ENCODE measurements around the gene MCOLN1.

MCOLN1 gene

DNA sequence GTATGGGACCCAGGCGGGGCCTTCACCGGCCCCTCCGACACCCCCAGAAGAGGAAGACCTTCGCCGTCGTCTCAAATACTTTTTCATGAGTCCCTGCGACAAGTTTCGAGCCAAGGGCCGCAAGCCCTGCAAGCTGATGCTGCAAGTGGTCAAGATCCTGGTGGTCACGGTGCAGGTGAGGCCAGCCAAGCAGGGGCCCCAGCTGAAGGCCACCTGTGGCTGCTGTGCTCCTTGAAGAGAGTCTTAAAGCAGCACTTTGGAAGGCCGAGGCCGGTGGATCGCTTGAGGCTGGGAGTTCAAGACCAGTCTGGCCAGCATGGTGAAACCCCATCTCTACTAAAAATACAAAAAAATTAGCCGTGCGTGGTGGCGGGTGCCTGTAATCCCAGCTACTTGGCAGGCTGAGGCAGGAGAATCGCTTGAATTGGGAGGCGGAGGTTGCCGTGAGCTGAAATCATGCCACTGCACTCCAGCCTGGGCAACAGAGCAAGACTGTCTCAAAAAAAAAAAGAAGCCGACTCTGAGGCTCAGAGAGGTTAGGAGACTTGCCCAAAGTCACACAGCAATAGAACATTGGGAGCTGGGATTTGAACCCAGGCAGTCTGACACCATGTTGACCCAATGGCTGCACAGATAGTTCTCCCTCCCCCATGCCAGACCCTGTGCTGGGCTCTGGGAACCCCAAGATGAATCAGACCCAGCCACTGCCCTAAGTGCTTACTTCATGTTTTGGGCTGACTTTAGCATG lies 2.7 kb downstream of the MCOLN1 start:
- Mint-ChIP-seq H3K4me1 (ENCODE audit: low read depth) (peaks cover 5% of the 10 kb centered on the region), H3K4me3 (no peak overlapping the region), H3K27ac (no peak overlapping the region), H3K9me3 (no peaks in the 10 kb centered on the region), H3K27me3 (ENCODE audit: low read depth) (no peaks in the 10 kb centered on the region), H3K36me3 (ENCODE audit: low read depth) (no peaks in the 10 kb centered on the region)
- no peak for DNase-seq (ENCODE audit: low spot score)

DNA sequence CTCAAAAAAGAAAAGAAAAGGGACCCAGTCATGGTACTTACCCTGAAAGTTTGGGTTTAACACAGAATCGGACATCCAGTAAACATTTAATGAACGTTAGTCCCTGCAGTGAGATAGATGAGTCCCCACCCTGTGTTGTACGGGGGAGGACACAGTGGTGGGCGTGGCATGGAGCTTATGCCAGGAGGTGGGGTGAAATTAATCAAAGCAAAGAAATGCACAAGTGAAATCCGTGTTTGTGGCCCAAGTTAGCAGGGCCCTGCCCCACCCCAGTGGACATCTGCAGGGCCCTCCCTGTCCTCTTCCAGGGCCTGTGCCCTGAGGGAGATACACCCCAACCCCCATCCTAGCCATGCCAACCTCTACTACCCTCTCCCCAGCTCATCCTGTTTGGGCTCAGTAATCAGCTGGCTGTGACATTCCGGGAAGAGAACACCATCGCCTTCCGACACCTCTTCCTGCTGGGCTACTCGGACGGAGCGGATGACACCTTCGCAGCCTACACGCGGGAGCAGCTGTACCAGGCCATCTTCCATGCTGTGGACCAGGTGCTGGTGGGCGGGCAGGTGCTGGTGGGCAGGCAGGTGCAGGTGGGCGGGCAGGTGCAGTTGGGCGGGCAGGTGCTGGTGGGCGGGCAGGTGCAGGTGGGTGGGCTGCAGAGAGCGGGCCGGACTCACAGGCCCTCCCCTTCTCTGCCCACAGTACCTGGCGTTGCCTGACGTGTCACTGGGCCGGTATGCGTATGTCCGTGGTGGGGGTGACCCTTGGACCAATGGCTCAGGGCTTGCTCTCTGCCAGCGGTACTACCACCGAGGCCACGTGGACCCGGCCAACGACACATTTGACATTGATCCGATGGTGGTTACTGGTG lies 3.9 kb downstream of the MCOLN1 start:
- Mint-ChIP-seq H3K9me3 (no peaks in the 10 kb centered on the region), H3K27ac (no peak overlapping the region), H3K27me3 (ENCODE audit: low read depth) (no peaks in the 10 kb centered on the region), H3K36me3 (ENCODE audit: low read depth) (no peaks in the 10 kb centered on the region), H3K4me1 (ENCODE audit: low read depth) (peaks cover 5% of the 10 kb centered on the region), H3K4me3 (no peak overlapping the region)
- DNase-seq (ENCODE audit: low spot score): no peak

DNA sequence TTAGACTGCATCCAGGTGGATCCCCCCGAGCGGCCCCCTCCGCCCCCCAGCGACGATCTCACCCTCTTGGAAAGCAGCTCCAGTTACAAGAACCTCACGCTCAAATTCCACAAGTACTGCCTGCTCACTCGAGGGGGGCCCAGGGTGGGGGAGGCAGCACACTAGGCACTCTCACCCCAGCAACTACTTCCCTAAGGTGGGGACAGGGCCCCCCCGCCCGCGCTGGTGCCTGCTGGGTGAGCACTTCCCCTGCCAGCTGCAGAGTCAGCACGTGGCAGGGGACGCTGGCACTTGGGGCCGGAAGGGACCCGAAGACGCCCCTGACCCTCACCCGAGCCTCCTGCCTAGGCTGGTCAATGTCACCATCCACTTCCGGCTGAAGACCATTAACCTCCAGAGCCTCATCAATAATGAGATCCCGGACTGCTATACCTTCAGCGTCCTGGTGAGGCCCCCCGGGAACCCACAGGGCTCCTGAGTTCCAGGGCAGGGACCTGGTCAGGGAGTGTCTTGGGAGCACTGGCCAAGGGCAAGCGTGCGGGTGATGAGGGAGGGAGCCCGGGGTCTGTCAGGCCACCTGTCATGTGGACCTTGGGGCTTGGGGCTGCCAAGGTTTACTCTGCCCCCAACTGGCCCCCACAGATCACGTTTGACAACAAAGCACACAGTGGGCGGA lies 5.2 kb downstream of the MCOLN1 start:
- Mint-ChIP-seq H3K4me1 (ENCODE audit: low read depth) (no peaks in the 10 kb centered on the region), H3K27me3 (ENCODE audit: low read depth) (no peaks in the 10 kb centered on the region), H3K4me3 (no peak overlapping the region), H3K36me3 (ENCODE audit: low read depth) (no peaks in the 10 kb centered on the region), H3K27ac (no peak overlapping the region), H3K9me3 (no peaks in the 10 kb centered on the region)
- no peak for DNase-seq (ENCODE audit: low spot score)

DNA sequence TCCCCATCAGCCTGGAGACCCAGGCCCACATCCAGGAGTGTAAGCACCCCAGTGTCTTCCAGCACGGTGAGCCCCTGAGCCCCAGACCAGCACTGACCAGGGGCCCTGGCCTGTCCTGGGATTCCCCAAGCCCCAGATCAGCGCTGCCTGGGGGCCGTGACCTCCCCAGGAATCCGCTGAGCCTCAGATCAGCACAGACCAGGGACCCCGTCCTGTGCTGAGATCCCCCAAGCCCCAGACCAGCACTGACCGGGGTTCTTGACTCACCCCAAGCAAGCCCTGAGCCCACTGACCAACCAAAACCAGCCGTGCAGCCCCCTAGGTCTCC lies 5.7 kb downstream of the MCOLN1 start:
- Mint-ChIP-seq H3K4me1 (ENCODE audit: low read depth) (no peaks in the 10 kb centered on the region), H3K36me3 (ENCODE audit: low read depth) (no peaks in the 10 kb centered on the region), H3K27me3 (ENCODE audit: low read depth) (no peaks in the 10 kb centered on the region), H3K27ac (no peak overlapping the region), H3K4me3 (no peak overlapping the region), H3K9me3 (no peaks in the 10 kb centered on the region)
- DNase-seq (ENCODE audit: low spot score): no peak

DNA sequence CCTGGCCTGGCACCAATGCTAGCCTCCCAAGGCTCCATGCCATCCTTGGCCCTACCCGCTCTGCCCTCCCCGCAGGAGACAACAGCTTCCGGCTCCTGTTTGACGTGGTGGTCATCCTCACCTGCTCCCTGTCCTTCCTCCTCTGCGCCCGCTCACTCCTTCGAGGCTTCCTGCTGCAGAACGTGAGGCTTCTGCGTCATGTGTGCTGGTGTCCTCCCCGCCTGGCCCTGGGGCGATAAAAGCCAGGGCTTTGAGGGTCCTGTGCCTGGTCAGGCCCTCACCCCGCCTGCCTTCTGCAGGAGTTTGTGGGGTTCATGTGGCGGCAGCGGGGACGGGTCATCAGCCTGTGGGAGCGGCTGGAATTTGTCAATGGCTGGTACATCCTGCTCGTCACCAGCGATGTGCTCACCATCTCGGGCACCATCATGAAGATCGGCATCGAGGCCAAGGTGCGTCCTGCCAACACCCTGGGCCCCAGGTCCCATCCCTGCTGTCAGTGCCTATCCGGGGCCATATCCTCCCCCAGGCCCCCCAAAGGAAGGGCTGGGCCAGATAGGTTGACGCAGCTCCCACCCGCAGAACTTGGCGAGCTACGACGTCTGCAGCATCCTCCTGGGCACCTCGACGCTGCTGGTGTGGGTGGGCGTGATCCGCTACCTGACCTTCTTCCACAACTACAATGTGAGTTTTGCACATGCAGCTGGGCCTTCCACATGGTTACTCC lies 6.3 kb downstream of the MCOLN1 start:
- H3K27me3 Mint-ChIP-seq (ENCODE audit: low read depth): no peaks in the 10 kb centered on the region
- no peak for DNase-seq (ENCODE audit: low spot score)
- H3K4me1 Mint-ChIP-seq (ENCODE audit: low read depth): no peaks in the 10 kb centered on the region
- H3K4me3 Mint-ChIP-seq: no peak overlapping the region
- H3K36me3 Mint-ChIP-seq (ENCODE audit: low read depth): no peaks in the 10 kb centered on the region
- H3K27ac Mint-ChIP-seq: no peak overlapping the region
- no peaks in the 10 kb centered on the region for H3K9me3 Mint-ChIP-seq

DNA sequence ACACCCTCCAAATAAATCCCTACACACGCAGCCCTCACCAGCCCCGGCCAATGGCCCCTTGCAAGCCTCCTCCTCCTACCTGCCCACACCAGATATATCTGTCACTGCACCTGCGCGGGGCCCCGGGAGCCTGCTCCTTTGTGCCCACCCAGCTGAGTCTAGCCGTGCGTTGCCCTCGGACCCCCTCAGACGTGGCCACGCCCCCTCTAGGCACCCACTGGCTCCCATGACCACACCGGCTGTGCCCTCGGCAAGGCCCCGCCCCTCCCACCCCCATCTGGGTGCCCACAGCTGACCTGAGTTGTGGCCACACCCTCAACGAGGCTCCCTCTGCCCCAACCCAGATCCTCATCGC lies 6.8 kb downstream of the MCOLN1 start:
- no peaks in the 10 kb centered on the region for H3K27me3 Mint-ChIP-seq (ENCODE audit: low read depth)
- no peaks in the 10 kb centered on the region for H3K36me3 Mint-ChIP-seq (ENCODE audit: low read depth)
- H3K4me1 Mint-ChIP-seq (ENCODE audit: low read depth): no peaks in the 10 kb centered on the region
- no peaks in the 10 kb centered on the region for H3K9me3 Mint-ChIP-seq
- H3K27ac Mint-ChIP-seq: no peak overlapping the region
- DNase-seq (ENCODE audit: low spot score): no peak
- H3K4me3 Mint-ChIP-seq: no peak overlapping the region

DNA sequence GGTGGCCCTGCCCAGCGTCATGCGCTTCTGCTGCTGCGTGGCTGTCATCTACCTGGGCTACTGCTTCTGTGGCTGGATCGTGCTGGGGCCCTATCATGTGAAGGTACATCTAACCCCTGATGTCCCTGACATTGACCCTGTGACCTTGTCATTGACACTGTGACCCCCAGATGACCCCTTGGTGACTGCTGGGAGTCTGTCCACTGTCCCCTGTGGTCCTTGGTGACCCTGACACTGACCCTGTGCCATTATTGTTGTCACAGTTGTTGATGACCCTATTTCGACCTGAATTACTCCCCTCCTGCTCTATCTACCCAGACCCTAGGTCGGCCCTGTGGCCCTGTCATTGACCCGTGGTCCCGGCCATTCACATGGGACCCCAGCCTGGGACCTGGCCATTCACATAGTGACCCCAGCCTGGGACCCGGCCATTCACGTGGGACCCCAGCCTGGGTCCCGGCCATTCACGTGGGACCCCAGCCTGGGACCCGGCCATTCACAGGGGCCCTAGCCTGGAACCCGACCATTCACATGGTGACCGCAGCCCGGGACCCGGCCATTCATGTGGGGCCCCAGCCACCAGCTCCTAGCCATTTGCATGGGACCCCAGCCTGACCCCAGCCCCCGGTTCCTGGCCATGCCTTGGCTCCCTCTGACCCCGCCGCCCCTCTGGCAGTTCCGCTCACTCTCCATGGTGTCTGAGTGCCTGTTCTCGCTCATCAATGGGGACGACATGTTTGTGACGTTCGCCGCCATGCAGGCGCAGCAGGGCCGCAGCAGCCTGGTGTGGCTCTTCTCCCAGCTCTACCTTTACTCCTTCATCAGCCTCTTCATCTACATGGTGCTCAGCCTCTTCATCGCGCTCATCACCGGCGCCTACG lies 7.4 kb downstream of the MCOLN1 start:
- no peaks in the 10 kb centered on the region for H3K9me3 Mint-ChIP-seq
- DNase-seq (ENCODE audit: low spot score): no peak
- no peaks in the 10 kb centered on the region for H3K27me3 Mint-ChIP-seq (ENCODE audit: low read depth)
- no peak overlapping the region for H3K4me3 Mint-ChIP-seq
- H3K4me1 Mint-ChIP-seq (ENCODE audit: low read depth): peaks cover 6% of the 10 kb centered on the region
- no peak overlapping the region for H3K27ac Mint-ChIP-seq
- no peaks in the 10 kb centered on the region for H3K36me3 Mint-ChIP-seq (ENCODE audit: low read depth)

DNA sequence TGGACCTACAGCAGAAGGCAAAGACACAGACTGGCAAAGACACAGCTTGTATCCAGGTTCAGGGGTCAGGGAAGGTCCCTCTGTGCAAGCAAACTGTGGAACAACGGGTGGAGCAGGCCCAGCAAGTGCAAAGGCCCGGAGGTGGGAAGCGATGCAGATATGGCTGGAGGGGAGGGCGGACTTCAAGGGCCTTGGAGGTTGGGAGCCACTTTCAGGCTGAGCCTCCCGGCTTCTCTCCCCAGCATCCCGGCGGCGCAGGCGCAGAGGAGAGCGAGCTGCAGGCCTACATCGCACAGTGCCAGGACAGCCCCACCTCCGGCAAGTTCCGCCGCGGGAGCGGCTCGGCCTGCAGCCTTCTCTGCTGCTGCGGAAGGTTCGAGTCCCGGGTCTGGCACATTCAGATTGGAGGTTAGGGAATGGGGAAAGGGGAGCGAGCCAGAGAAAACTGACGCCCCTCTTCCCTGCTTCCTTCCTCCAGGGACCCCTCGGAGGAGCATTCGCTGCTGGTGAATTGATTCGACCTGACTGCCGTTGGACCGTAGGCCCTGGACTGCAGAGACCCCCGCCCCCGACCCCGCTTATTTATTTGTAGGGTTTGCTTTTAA lies 11.0 kb downstream of the MCOLN1 start:
- Mint-ChIP-seq H3K27ac (peak overlapping the region; percentile 68), H3K4me1 (ENCODE audit: low read depth) (peaks cover 13% of the 10 kb centered on the region), H3K36me3 (ENCODE audit: low read depth) (peaks cover 6% of the 10 kb centered on the region), H3K9me3 (no peaks in the 10 kb centered on the region), H3K4me3 (peak overlapping the region; percentile 94), H3K27me3 (ENCODE audit: low read depth) (no peaks in the 10 kb centered on the region)
- no peak for DNase-seq (ENCODE audit: low spot score)

DNA sequence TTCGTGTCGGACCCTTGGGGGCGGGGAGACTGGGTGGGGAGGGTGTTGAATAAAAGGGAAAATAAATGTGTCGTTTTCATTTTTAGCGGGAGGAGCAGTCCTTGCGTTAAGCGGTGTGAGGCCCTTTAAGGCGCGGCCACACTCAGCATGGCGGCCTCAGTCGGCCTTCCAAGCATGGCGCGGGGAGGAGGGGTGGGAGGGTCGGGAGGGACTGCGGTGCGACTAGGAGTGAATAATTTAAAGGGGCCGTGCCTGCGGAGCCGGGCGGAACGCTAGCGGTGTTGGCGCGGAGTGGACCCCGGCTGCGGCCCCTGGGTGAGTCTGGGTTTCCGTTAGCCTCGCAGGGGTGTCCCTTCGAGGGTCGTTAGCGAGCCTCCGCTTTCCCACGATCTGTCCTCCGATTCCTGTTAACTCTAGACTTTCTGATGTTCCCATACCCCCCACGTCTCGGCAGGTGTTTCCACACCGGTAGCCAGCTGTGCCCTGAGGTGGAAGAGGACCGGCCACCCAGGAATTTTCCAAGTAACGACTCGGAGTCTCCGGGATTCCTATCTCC lies 11.6 kb downstream of the MCOLN1 start:
- peak overlapping the region; percentile 94 for H3K4me3 Mint-ChIP-seq

DNA sequence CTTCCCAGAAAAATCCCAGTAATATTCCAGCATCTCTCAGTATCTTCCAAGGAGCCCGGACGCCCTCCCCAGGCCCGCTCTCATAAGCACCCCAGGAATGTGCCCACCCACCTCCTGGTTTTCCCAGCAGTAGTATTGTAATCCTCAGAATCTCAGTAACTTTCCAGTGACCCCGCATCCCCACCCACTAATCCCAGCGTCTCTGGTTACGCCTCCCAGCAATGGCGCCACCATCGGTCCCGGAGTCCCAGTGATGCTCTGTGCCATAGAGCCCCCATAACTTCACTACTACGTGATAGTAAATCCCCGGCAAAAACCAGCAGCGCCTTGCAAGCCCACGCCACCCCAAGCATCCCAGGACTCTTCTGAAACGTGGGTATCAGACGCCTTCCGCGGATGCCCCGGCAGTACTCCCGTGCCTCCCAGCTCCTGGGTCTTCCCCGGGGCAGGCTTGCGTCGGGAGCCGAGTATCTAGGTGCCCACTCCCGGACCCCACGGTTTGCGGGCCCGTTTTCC lies 12.2 kb downstream of the MCOLN1 start:
- Mint-ChIP-seq H3K4me1 (ENCODE audit: low read depth) (peaks cover 13% of the 10 kb centered on the region), H3K27ac (peak overlapping the region; percentile 76), H3K4me3 (peak overlapping the region; percentile 94), H3K36me3 (ENCODE audit: low read depth) (peaks cover 10% of the 10 kb centered on the region), H3K27me3 (ENCODE audit: low read depth) (no peaks in the 10 kb centered on the region), H3K9me3 (no peaks in the 10 kb centered on the region)
- peak; percentile 37 for DNase-seq (ENCODE audit: low spot score)

More for the DNA sequence above, 11.6 kb downstream of the MCOLN1 start:
- peak; percentile 77 for DNase-seq (ENCODE audit: low spot score)
- H3K4me1 Mint-ChIP-seq (ENCODE audit: low read depth): peaks cover 13% of the 10 kb centered on the region
- H3K9me3 Mint-ChIP-seq: no peaks in the 10 kb centered on the region
- peak overlapping the region; percentile 76 for H3K27ac Mint-ChIP-seq
- H3K36me3 Mint-ChIP-seq (ENCODE audit: low read depth): peaks cover 10% of the 10 kb centered on the region
- no peaks in the 10 kb centered on the region for H3K27me3 Mint-ChIP-seq (ENCODE audit: low read depth)

DNA sequence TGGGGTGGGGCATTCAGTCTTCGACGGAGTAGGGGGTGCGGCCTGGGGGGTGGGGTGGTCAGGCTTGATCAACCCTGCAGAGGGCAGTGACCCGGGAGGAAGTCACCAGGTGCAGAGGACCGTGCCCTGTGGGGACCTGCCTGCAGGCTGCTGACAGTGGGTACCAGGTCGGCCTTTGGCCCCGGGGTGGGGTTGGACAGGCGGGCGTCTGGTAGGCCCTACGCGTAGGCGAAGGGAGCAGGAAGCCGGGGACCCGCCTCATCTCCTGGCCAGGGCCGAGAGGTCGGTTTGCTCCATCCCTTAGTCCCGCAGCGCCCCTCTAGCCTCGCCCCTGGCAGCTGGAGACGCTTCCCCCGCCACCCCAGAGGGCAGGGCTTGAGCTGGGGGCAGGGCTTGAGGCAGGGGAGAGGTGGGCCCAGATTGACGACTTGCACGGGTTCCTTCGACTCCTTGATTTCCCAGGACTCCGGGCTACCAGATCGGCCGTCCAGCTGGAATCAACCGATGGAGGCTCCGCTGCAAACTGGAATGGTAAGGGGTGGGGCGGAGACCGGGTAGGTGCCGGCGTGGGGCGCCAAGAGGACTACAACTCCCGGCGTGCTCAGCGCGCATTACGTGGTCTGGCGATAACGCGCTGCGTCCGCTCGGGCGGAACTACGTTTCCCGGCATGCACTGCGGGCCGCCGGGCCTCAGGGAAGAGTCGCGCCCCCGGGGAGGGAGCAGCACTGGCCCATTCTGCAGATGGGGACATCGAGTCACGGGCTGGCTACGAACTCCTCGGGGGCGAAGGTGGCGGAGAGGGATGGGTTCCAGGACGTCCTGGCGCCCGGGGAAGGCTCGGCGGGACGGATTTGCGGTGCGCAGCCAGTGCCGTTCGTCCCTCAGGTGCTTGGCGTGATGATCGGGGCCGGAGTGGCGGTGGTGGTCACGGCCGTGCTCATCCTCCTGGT lies 12.9 kb downstream of the MCOLN1 start, which contains the start of gene PNPLA6:
Gene PNPLA6 (plus strand): TSS at position 671 of the 951 bp plus-strand sequence. CDS start 72 bp downstream, at position 743.
- peaks cover 15% of the 10 kb centered on the region for H3K36me3 Mint-ChIP-seq (ENCODE audit: low read depth)
- peak; percentile 94 for DNase-seq (ENCODE audit: low spot score)
- H3K27me3 Mint-ChIP-seq (ENCODE audit: low read depth): no peaks in the 10 kb centered on the region
- peaks cover 13% of the 10 kb centered on the region for H3K4me1 Mint-ChIP-seq (ENCODE audit: low read depth)
- peak within 1 kb of the TSS; percentile 94 for H3K4me3 Mint-ChIP-seq
- no peaks in the 10 kb centered on the region for H3K9me3 Mint-ChIP-seq
- peak within 1 kb of the TSS; percentile 86 for H3K27ac Mint-ChIP-seq

All from T-helper 2 cell treated with Interferon-gamma antibody and Interleukin-4, amounts not matched to agents 5 μg/mL and 100 μg/mL, for 36 hours (primary cell).